Loucy (cell line): Measurements from ENCODE around the gene KLHL10.
"Not testable (repeated sequence)": the region's sequence is repeated elsewhere in the genome, so short reads cannot be mapped to it uniquely, and the experiment has no call there.

Experiments
- CTCF ChIP-seq: fragments of 200-600 bp; sonication (generic); conservative IDR thresholded peaks from 2 replicates; pipeline ENCODE4 v1.5.1; 2014; ENCODE audit warnings: mild to moderate bottlenecking, antibody characterized with exemption, low read length
- EZH2phosphoT487 ChIP-seq: fragments of 200-600 bp; IDR thresholded peaks from 2 replicates; pipeline ENCODE4 v1.6.1; 2018; ENCODE audit warnings: antibody characterized with exemption, mild to moderate bottlenecking, moderate library complexity, borderline replicate concordance

- TF ChIP-seq CTCF, EZH2phosphoT487: not testable (repeated sequence)
These were observed 1.8 kb downstream of the KLHL10 start for GRCh38 chr17:41839448-41839847.
